IMR-90 (cell line): ENCODE measurements around the gene SMIM7.

Experiments
- CTCF ChIP-seq: conservative IDR thresholded peaks from 2 replicates; pipeline ENCODE4 v1.5.1; 2012; ENCODE audit warnings: mild to moderate bottlenecking, low read depth, low read length, improper control_type of control experiment
- ELK1 ChIP-seq: fragments of 150-350 bp; IDR thresholded peaks from 2 replicates; pipeline ENCODE4 v1.6.1; 2016; ENCODE audit warnings: low read depth, mild to moderate bottlenecking, low read length, moderate library complexity, borderline replicate concordance
- POLR2A ChIP-seq: IDR thresholded peaks from 2 replicates; pipeline ENCODE4 v1.6.1; 2012; ENCODE audit warnings: mild to moderate bottlenecking, low read depth, low read length
- RAD21 ChIP-seq: IDR thresholded peaks from 2 replicates; pipeline ENCODE4 v1.6.1; 2012; ENCODE audit warnings: low read length, improper control_type of control experiment
- RFX5 ChIP-seq: IDR thresholded peaks from 2 replicates; pipeline ENCODE4 v1.8.0; 2012; ENCODE audit warnings: low read depth, mild to moderate bottlenecking, low read length, moderate library complexity
- SMC3 ChIP-seq: fragments of 150-350 bp; IDR thresholded peaks from 2 replicates; pipeline ENCODE4 v1.6.1; 2016; ENCODE audit warnings: low read depth, mild to moderate bottlenecking, antibody characterized with exemption, low read length, moderate library complexity

- TF ChIP-seq RAD21 (no peak), CTCF (no peak), POLR2A (no peak), RFX5 (no peak), ELK1 (no peak), SMC3 (no peak)
Measured at GRCh38 chr19:16631465-16631864, 28.5 kb downstream of the SMIM7 start.
